Activated gamma-delta T cell treated with Interleukin-2 at 50 U/mL for 16 hours (primary cell): ENCODE results near the gene ANKRD42.

Experiments used
- DNase-seq: peaks from one replicate; pipeline ENCODE4 v3.0.0-alpha.2; 2020

The ANKRD42 gene

DNA sequence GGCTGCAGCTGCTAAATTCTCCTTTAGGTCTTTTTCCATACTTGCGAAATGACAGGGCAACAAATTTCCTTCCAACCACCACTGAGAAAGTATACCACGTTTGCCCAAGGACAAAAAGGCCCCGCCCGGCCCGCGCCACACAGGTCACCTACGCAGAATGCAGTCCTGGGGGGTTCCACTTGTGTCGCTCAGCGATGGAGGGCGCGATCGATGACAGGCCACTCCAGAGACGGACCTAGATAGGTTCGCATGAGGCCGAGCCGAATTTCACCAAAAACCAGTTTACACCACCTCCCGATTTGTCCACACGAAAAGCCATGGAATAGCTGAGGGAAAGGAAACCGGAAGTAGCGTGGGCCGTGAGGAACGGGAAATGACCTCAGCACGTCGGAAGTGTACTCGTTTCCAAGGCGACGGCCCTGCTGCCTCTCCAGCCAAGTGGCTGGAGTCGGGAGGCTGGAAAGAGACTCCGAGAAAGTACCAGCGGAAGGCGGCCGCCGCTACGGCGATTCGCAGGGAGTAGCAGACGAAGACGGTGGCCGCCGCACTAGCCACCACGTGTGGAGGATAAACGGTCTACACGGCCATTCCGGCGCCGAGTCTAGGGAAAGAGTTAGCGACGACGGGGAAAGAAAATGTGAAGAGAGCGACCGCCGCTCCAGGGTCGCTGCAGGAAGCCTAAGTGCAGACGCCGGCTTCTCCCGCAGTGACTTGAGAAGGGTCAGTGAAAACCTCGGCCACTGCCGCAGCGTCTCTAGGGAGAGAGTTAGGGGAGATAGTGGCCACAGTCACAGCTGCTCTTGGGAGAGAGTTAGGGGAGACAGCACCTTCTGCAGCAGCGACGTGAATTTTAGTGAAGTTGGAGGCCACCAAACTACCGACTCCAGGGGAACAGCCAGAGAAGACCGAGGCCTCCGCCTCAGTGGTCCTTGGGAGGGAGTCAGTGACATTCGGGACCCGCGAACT lies at the start of gene ANKRD42:
ANKRD42 (plus strand) TSS at position 398 of the 966 bp plus-strand sequence. CDS start 959 bp downstream, outside the sequence.
- DNase-seq, result peak; percentile 78

DNA sequence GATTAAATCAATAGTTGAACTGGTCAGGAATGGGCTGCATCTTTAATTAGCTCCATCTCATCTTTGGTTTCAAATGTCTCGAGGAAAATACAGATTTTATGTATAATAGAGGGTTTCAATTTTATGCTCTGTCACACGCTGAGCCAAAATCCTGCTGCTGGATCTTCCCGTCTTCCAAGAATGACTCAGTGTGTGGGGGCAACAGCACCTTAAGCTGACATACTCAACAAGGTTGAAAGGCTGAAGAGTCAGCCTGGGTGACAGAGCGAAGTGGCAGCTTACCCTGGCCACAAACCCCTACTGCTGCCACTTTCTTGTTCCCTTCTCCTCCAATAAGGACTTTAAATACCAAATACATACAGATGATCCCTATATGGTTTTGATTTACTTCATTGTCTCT lies 45.6 kb upstream of the ANKRD42 start:
- DNase-seq, result no peak

DNA sequence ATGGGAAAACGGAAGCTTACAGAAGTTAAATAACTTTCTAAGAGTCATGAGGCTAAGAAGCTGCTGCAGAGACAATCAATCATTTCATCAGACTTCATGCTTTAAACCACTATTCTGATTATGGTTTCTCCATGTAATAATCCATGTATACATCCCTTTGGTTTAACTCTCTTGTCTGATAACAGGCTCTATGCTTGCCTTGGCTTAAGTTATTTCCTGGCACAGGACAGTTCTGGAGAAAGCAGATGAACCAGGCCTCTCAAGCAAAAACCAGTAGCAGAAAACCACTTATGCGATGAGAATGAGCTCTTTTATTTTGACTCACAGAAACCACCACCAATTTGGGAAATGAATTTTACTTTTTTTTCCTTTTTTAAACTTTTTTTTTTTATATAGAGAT lies 43.1 kb upstream of the ANKRD42 start:
- no peak for DNase-seq

DNA sequence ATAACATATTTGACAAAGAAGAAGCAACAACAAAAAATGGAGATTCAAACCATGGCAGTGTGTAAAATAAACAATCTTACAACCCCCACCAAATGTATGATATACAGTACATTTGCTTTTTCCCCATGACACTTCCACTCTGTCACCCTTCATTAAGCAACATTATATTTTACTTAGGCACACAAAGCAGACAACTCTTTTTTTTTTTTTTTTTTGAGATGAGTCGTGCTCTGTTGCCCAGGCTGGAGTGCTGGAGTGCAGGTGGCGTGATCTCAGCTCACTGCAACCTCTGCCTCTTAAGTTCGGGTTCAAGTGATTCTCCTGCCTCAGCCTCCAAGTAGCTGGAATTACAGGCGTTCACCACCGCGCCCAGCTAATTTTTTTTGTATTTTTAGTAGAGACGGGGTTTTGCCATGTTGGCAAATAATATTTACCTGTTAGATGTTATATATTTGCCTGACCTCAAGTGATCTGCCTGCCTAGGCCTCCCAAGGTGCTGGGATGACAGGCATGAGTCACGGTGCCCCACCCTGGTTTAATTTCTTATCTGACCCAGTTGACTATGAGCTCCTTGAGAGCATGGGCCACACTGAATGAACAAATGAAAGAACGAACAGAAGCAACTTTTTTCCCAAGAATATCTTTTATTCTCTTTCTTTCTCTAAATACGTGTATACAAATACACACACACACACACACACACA lies 42.1 kb upstream of the ANKRD42 start:
- no peak for DNase-seq

DNA sequence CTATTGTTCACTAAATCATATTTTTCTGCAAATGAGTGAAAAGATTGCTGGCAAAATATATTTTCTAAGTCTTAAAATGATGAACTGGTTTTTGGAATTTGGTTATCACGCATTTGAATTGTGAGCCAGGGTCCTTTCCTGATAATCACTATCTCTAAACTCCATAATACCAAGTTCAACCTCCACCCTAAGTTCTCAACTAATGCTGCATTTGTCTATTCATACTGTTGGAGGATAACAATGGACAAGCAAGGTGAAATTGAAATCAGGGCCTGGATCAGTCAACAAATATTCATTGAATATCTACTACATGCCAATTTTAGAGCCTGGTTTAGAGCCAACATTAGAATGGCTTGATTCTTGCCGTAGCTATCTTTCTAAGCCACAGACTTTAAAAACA lies 41.2 kb upstream of the ANKRD42 start:
- no peak for DNase-seq

DNA sequence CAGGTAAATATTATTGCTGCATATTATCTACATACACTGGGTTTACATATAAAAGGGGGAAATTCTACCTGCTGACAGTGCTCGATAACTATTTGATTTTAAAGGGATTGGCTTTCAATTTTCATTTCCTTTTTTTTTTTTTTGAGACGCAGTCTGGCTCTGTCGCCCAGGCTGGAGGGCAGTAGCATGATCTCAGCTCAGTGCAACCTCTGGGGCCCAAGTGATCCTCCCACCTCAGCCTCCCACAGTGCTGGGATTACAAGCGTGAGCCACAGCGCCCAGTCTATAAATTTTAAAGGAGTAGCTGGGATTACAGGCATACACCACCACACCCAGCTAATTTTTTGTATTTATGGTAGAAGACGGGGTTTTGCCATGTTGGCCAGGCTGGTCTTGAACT lies 39.7 kb upstream of the ANKRD42 start:
- no peak for DNase-seq

DNA sequence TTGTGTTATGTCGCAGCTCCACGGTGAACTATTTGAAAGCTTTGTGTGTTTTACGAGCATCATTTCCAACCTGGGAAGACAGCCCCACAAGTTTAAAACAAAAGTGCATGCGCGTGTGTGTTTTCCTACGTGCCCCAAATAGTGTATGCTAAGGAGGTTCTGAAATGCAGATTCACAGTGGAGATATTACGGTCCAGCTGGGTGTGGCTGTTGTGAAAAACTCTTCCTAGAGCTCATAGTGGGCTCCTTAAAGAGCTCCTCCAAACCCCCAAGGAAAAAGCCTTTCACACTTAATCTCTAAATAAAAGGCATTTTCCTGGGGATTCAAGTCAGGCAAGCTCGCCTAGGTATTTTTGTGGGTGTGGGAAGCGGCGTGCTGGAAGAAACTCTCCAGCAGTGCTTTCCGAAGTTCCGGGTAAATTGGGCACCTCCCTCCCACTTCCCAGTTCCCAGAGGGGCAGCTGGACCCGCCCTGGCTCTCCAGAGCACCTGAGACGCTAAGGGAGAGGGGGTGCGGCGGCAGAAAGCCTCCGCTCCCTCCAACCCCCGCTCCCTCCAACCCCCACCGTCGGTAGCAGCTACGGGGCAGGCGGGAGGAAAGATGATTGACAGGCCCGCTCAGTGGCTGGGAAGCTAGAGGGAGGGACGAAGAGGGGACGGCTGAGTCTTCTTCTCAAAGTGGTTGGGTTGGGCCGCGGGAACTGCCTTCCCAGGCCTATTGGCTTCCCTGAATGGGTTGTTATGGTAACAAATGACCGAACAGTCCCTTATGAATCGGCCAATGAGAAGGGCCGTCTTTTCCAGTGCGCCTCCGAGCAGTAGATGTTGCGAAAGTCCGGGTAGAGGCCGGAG lies 37.1 kb upstream of the ANKRD42 start:
- peak; percentile 98 for DNase-seq

DNA sequence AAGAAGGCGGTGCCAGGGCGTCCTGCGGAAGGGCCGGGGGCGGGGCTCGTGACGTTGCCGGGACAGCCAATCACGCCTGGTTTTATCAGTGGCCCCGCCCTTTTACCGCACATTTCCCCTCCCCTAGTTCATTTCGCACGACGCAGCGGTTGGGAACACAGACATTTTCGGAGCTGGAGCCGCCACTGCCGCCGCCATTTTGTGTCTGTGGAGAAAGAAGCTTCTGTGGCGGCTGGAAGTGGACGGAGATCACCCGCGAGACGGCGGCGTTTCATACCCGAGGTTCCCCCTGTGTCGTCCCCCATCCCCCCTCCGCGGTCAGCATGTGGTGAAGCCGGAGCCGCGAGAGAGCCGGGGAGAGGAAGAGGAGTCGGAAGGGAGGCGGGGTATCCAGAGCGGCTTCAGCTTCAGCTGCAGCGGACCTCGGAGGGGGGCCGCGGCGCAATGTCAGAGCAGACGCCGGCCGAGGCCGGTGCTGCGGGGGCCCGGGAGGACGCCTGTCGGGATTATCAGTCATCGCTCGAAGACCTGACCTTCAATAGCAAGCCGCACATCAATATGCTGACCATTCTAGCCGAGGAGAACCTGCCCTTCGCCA lies 36.4 kb upstream of the ANKRD42 start, which contains the start of gene PCF11:
PCF11 (plus strand) TSS at position 136 of the 598 bp plus-strand sequence; CDS start at position 445, 309 bp downstream.
- DNase-seq, result no peak

DNA sequence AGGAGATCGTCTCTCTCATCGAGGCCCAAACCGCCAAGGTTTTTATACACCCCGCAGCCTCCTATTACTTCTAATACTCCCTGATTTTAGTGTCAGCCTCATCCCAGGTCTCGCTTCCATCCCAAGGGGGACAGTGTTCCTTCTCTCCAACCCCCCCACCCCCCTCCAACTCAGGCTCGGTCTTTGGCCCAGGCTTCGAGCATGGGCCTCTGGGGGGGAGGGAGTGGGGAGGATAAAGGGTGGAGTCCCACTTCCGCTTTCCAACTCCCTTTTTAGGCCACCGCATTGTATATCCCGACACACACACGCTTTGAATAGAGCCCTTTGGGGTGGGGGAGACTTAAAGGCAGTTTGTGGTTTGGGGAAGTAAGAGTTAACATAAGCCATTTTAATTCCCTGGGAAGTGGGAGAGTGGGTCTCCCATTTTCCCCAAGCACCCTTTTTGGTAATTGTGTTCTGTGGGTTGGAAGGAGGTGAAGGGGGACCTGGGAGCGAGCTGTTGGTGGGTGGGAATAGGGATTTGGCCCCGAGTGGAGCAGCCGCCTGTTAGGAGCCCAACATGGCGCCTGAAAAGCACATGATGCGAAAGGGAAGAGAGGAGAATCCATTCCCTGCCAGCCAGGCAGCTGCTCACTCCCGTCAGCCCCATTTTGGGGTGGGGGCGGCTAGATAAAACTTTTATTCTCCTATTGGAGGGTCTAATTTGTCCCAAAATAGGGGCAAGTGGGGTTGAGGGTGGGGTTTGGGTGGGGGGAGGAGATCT lies 35.7 kb upstream of the ANKRD42 start:
- DNase-seq, result peak; percentile 29

DNA sequence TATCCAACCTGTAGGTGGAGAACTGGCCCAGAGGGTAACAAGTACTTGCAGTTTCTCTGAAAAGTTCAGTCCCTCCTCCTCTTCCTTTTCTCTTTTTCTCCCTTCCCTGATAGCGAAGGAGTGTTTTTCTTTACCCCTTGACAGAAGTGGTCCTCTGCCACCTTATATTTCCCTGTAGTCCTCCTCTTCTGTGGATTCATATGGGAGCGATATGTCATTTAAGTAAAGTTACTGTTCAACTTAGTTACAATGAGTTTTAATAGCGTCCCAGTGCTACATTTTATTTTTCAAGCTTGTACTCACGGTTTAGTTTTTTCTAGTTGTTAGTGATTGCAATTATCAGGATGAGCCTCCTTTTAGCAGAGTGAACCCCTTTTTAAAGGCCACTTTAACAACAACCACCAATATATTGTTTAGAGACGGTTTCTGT lies 35.1 kb upstream of the ANKRD42 start:
- DNase-seq, result no peak

DNA sequence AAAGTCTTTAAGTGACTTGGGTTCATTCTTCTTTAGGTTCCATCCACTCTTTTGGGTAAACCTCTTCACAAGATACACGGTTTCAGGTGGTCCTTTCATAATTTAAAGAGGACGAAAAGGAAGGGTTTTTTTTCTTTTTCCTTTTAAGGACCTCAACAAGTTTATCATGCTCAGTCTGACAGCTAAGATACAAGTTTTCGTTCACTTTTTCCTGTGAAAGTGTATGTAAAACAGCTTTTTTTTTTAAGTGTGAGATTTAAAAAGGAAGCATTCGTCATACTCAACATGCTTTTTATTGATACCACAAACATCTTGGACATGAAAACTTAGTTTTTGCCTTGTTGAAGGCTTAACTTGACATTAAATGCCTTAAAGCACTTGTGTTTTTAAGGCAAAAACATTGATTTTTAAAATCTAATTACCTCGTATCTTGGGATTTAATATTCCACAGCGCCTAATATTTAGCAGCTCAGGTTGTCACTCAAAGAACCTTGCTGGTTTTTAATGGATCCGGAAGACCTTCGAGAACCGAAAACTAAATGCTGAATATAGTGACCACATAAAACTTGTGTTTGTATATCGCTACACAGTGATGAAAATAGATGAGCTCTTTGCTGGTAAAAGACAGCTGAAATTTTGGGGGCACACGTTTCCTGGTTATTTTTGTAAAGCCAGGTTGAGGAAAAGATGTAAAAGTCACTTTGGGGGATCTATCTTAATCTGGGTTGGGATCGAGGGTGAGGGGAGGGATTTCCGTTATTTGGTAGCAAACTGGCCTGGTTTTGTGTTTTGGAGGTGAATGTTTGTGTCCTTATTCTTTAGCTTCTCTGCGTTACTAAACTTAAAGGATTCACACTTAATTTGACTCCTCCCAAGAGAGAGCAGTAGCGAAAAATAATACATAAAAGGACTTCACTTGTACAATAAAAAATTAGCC lies 34.3 kb upstream of the ANKRD42 start:
- DNase-seq, result no peak

DNA sequence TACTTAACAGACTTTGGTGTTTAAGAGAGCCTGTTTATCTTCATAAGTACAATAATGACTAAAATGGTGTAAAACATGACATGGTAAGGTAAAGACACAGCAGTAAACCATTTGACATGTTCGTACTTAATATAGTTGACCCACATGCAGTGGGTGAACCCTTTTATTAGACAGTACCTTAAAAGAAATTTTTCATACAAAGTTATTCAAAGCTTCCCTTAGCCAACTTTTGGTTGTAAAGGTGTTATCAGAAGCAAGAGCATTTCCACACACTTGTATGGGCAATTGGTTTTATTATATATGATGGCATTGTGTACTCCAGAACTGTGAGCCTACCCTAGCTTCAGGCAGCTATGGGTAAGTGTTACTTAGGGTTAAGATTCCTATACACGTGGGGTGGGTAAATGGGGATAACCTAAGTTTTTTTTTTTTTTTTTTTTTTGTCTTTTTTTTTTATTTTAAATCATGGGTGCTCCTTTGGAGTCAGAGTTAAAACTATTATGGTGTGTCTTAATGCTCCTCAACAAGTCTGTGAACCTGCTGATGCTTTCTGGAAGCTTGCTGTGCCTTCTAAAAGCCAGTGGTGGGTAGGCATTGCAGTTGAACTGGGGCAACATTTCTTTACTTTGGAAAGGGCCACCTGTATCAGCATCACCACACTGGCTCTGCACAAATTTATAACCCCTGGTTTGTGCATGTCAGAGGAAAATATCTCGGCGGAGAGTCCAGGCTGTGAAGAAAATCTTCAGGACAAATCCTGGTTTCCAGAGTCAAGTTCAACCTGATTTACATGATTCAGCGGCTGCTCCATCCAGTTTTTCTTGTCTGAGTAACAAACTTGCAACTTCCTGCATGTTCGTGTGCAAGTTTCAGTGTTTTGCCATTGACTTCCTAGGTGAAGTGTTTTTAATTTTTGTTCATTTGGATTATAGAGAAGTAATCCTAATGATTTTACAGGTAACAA lies 33.3 kb upstream of the ANKRD42 start:
- DNase-seq, result no peak

DNA sequence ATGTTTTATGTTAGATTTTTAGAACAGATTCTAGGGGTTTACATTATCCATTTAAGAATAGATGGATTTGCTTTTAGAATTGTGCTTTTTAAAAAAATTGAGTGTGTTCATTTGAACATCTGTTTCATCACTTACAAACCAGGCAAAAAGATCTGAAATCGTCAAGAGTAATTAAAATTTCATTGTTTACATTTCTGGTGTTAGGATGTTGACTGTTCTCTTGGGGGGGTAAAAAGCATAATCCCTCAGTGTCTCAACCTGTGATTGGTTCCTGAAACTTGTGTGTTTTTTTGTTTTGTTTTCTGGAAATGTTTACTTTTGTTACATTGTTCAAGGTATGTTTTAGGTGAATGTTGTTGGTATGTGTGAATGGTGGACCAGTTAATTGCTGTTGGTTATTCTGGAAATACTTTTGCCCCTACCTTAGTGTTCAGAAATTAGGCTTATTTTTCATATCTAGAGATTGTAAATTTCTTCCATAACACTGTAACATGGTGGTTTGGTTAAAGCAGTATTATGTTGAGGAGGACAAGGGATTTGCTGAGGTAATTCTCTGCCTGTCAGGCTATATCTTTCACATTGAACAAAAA lies 31.8 kb upstream of the ANKRD42 start:
- DNase-seq, result no peak

DNA sequence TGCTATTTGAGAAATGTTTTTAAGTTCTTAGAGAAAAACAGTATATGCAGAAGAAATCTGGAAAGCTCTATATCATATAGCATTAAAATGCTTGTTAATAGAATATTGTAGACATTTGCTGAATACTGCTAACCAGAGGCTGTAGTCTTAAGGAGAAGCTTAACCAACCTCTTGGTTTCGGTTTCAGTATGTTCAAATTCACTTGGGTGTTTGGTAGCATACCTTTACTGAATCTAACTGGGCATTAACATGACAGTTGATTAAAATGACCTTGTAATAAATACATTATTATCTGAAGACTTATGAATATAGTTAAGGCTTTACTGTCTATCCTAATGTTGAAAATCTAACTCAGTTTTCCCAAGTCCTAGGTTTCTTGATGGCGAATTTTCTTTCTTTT lies 31.1 kb upstream of the ANKRD42 start:
- DNase-seq, result no peak

DNA sequence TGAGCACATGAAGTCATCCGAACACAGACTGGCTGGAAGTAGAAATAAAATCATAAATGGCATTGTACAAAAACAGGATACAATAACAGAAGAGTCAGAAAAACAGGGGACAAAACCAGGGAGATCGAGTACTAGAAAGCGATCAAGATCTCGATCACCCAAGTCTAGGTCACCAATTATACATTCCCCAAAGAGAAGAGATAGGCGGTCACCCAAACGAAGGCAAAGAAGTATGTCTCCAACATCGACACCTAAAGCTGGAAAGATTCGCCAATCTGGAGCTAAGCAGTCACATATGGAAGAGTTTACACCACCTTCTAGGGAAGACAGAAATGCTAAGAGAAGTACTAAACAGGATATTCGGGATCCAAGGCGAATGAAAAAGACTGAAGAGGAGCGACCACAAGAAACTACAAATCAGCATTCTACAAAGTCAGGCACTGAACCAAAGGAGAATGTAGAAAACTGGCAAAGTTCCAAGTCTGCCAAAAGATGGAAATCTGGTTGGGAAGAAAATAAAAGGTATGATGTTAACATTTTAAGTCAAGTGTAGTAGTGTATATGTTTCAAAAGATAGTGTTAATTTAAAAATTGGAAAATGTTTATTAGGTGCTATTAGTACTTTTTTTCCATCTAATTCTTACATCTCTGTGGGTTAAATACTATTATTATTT lies 27.2 kb upstream of the ANKRD42 start:
- no peak for DNase-seq

DNA sequence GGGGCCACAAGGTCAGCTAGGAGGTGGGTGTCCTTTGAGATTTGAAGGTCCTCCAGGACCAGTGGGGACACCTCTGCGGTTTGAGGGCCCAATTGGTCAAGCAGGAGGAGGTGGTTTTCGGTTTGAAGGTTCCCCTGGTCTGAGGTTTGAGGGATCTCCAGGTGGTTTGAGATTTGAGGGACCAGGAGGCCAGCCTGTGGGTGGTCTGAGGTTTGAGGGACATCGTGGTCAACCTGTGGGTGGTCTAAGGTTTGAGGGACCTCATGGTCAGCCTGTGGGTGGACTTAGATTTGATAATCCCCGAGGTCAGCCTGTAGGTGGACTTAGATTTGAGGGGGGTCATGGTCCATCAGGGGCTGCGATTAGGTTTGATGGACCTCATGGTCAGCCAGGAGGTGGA lies 24.8 kb upstream of the ANKRD42 start:
- DNase-seq, result no peak

DNA sequence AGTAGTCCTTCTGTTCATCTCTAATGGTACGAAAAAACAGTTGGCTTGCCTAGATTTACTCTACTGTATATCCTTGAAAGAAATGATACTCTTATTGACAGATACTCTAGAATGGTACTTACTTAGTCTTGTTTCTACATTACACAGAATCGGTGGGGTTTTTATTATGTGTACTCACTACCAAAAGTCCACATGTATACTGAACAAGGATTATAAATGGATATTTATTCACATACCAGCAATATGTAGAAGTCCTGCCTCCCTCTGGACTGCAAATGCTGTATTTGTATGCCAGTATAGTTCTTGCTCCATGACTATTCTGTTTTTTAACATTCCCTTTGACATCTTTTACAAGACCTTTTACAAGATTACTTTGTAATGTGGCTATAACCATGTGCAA lies 22.6 kb upstream of the ANKRD42 start:
- DNase-seq, result no peak

DNA sequence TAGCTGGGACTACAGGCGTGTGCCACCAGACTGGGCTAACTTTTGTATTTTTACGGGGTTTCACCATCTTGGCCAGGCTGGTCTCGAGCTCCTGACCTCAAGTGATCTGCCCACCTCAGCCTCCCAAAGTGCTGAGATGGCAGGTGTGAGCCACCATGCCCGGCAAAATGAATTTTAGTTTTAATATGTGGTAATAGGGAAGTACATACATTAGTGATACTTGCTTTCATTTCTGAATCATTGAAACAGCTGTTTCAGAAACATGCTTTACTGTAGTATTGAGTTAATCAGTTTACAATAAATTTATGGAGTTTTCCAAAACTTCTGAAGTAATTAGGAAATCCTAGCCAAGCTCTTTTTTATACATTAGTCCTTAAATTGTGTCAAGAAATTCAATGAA lies 21.0 kb upstream of the ANKRD42 start:
- no peak for DNase-seq
